ENCODE results near the gene RBM33.
A peak's percentile ranks its signal among the peaks of the same experiment; 100 is the strongest.

Gene RBM33

GRCh38 chr7:155800301-155800700 lies 155.8 kb downstream of the RBM33 start:
- no peak for DNase-seq

- DNase-seq, result no peak
These were observed 156.3 kb downstream of the RBM33 start for GRCh38 chr7:155800741-155801267.

- DNase-seq, result no peak
These were observed 157.8 kb downstream of the RBM33 start for GRCh38 chr7:155802291-155802690.

DNA sequence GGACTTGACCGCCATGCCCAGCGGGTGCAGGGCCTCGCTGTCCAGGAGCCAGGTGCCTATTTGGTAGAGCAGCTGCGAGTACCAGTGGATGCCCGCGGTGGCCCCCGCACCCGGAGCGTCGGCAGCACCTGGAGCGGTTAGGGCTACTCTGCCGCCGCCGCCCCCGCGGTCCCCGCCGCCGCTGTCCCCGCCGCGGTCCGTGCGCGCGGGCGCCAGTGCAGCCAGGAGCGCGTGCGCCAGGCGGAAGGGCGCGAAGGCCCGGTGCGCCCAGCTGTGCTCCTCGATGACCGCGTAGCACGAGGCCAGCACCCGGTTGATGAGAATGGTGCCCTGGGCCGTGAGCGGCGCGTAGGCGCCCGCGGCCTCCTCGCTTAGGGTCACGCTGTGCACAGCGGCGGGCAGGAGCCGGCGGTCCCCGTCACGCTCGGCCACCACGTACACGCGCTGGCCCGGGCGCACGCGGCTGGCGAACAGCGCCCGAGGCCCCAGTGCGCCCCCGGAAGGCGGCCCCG lies 158.5 kb downstream of the RBM33 start:
- DNase-seq, result no peak

GRCh38 chr7:155803418-155804376 lies 159.2 kb downstream of the RBM33 start:
- DNase-seq, result no peak

DNA sequence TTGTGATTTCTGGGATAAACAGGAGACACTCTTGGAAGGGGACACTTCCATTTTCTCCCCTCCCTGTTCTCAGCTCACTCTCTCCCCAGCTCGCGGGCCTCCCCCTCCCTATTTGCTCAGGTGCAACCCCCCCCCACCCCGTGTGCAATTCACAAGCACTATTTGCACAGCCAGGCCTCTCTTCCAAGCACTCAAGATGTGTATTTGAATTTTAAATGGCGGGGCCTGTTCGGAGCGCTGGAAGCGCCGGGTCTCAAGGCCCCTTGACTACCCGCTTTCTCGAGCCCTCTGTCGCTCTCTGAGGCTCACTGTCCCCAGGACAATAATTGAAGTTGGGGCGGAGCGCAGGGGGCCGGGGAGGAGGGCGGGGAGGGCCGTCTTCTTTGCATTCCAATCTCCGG lies 160.0 kb downstream of the RBM33 start:
- DNase-seq, result no peak

DNA sequence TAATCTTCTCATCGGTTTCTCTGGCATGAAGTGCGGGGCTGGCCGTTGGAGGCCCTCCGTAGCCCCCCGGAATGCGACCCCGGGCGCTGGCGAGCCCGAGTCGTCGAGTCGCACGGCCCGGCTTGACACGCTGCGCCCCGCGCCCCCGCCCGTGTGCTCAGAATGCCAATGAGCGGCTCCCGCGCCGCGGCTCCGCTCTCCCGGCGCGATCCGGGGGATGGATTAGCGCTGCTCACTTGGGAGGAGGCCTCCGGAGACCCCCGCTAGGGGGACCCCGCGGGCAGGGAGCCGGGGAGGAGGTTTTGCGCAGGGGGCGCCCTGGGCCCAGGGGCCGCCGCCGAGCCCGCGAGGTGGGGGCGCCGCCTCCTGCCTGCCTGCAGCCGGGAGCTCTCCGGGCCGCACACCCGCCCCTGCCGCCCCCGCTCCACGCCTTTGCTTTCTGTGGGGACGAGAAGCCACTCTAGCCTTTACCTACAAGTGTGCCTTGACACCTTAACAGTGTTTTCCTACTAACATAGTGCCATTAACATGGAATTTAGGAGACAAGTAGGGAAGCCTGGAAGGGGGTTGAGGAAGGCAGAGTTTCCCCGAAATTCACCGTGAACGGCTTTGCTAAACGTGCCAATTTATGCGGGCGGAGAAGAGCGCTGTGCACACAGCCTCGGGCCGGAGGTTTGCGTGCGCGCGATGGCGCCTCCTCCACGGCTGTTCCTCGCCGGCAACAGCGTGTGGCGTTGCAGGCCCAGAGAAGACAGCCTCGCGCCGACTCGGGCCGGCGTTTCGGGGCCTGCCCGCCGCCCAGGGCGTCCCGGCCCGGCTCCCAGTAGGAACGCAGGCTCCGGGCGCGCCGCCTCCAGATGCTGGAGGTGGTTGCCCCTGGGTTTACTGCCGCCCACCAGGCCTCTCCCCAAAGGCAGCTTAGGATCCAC lies 160.7 kb downstream of the RBM33 start:
- DNase-seq, result peak; percentile 11

DNA sequence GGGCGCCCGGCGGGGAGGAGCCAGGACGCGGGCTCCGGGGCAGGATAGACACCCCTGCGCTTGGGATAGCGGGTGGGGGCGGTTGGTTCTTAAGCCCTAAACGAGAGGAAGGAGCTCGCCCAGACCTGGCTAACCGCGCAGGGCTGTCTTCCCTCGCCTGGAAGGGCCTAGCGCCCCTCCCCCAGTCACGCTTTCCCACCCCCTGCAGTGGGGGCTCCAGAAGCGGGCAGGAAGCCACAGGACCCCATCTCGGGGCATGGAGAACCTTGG lies 161.3 kb downstream of the RBM33 start:
- no peak for DNase-seq

DNA sequence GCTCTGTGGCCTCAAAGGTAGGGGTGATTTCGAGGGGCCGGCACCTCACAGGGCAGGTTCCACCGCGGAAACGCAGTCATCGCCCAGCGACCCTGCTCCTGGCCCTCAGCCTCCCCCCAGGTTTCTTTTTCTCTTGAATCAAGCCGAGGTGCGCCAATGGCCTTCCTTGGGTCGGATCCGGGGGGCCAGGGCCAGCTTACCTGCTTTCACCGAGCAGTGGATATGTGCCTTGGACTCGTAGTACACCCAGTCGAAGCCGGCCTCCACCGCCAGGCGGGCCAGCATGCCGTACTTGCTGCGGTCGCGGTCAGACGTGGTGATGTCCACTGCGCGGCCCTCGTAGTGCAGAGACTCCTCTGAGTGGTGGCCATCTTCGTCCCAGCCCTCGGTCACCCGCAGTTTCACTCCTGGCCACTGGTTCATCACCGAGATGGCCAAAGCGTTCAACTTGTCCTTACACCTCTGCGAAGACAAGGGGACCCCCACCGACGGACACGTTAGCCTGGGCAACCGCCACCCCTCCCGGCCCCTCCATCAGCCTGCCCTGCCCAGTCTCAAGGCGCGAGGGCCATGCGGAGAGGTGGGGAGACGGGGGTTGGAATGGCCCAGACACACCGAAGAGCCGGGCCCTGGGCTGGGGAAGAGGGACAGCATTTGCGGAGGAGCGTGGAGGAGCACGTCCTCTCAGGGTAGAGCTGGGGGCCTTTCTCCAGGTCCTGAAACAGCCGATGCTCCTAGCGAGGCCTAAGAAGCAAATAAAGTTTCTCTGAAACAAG lies 161.8 kb downstream of the RBM33 start:
- no peak for DNase-seq

DNA sequence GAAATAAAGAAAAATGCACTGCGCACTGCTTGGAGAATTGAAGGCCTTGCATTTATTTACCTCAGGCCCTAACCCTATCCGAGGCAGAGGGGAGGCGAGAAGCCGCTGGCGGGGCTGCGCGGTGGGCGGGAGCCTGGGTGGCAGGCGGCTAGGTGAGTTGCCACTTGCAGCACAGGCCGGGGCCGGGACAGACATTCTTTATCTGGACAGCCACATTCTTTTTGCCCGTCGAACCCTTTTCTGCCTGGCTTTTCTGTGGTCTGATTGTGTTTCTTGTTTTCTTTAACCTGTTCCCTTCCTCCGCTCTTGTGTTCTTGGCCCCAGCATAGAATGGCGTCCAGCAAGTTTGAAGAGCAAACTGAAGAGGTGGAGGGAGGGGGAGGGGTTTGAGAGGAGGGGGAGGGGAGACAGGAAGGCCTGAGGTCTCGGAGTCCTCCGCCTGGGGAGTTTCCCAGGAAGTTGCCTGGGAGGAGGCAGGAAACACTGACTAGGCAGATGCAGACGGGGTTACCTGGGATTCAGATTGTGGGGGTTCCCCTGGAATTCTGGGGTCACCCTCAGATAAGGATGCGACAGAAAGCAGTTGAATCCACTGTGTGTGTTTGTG lies 162.7 kb downstream of the RBM33 start:
- no peak for DNase-seq

- DNase-seq, result no peak
These were observed 163.5 kb downstream of the RBM33 start for GRCh38 chr7:155807789-155808548.

GRCh38 chr7:155808549-155809331 lies 164.3 kb downstream of the RBM33 start:
- no peak for DNase-seq

- no peak for DNase-seq
These were observed 165.0 kb downstream of the RBM33 start for GRCh38 chr7:155809332-155809946.

GRCh38 chr7:155809947-155810769 lies 165.7 kb downstream of the RBM33 start:
- no peak for DNase-seq

GRCh38 chr7:155810770-155811559 lies 166.5 kb downstream of the RBM33 start:
- DNase-seq, result no peak

DNA sequence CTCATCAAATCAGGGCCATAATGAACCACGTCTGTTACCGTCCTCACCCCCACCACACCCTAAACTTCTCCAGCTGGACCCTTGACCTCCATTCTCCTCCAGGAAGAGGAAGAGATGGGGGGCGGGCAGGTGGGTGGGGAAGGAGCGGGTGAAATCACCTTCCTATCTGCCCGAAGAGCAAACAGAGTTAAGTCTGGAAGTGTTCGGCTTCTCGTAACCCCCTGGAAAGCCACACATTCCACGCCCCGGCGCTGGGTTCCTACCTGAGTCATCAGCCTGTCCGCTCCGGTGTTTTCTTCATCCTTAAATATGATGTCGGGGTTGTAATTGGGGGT lies 167.1 kb downstream of the RBM33 start:
- no peak for DNase-seq

- DNase-seq, result no peak
These were observed 167.7 kb downstream of the RBM33 start, which contains the start of gene SHH for GRCh38 chr7:155811895-155812761. Gene SHH (minus strand): TSS chr7:155812463. CDS start chr7:155812122, 341 bp downstream.
